GM12878 (cell line): ENCODE measurements around the gene MARCHF6. TPM values are rescaled to one million over a fixed set of nuclear protein-coding genes. Genes with fewer than 3 reads are reported as not detected.

Experiments
- ATAC-seq: fragments of 200-7000 bp; cut with Tn5 transposase; 3 replicates; pipeline ENCODE4 v1.9.1; 2020; ENCODE audit warnings: mild to moderate bottlenecking, moderate library complexity
- BruUV-seq: library from RNA; stranded (reverse); fragments of 400-500 nt; replicated peaks from 2 replicates; lab custom pipeline; 2021; lab: Mats Ljungman, UMichigan
- CTCF ChIA-PET: fragments of 300-600 bp; sonication (Branson Sonifier 250); formaldehyde crosslinking; extraction: SDS; loops from one replicate; lab custom pipeline; 2021; ENCODE audit warnings: inconsistent platforms; lab: Yijun Ruan, JAX
- POLR2A ChIA-PET: fragments of 350-600 bp; formaldehyde crosslinking; extraction: SDS; loops from one replicate; lab custom pipeline; 2021; ENCODE audit warnings: inconsistent platforms; lab: Charles Lee
- RAD21 ChIA-PET: fragments of 300-600 bp; sonication (Branson Sonifier 250); formaldehyde crosslinking; loops from one replicate; lab custom pipeline; 2023; ENCODE audit warnings: antibody characterized with exemption; ENCODE audit not compliant: unreplicated experiment; lab: Charles Lee
- SMC1A ChIA-PET: fragments of 300-600 bp; sonication (Branson Sonifier 250); formaldehyde crosslinking; loops from one replicate; lab custom pipeline; 2023; ENCODE audit not compliant: unreplicated experiment, uncharacterized antibody; lab: Charles Lee
- DNase-seq: peaks from one replicate; pipeline ENCODE4 v3.0.0-alpha.2; 2011; ENCODE audit warnings: low read depth, low spot score
- FAIRE-seq: peaks from 3 replicates; lab custom pipeline; 2011; peaks lifted over from hg19 to GRCh38; lab: Jason Lieb, UNC
- H2AFZ ChIP-seq: 2 replicates; pipeline ENCODE4 v1.6.0; 2011; ENCODE audit warnings: low read depth, low read length, control low read depth; ENCODE audit not compliant: control insufficient read depth
- H3K27ac ChIP-seq: 2 replicates; pipeline ENCODE4 v1.5.1; 2011; ENCODE audit warnings: control low read depth; ENCODE audit not compliant: control insufficient read depth, insufficient read depth
- H3K27me3 ChIP-seq, 2 experiments: replicated peaks in 1 of 2; 2 replicates each; pipeline versions ENCODE4 v1.6.0 to v1.6.1; 2011; ENCODE audit warnings: low read length in 1 of 2; ENCODE audit not compliant: control insufficient read depth in 2 of 2, insufficient read depth in 2 of 2
- H3K36me3 ChIP-seq, 2 experiments: 2 replicates each; pipeline ENCODE4 v1.5.1; 2011; ENCODE audit warnings: low read length in 1 of 2; ENCODE audit not compliant: control insufficient read depth in 2 of 2, insufficient read depth in 2 of 2
- H3K4me1 ChIP-seq: 2 replicates; pipeline ENCODE4 v1.6.1; 2011; ENCODE audit warnings: mild to moderate bottlenecking, low read length, moderate library complexity, mixed read lengths; ENCODE audit not compliant: control insufficient read depth, insufficient read depth
- H3K4me2 ChIP-seq: 2 replicates; pipeline ENCODE4 v1.6.0; 2011; ENCODE audit warnings: control low read depth; ENCODE audit not compliant: control insufficient read depth, insufficient read depth
- H3K4me3 ChIP-seq: fragments of 200-600 bp; sonication (generic); 2 replicates; pipeline ENCODE4 v1.5.1; 2016
- H3K79me2 ChIP-seq: 2 replicates; pipeline ENCODE4 v1.6.0; 2011; ENCODE audit warnings: low read length; ENCODE audit not compliant: control insufficient read depth, insufficient read depth
- H3K9ac ChIP-seq: 2 replicates; pipeline ENCODE4 v1.8.0; 2011; ENCODE audit warnings: low read length, control low read depth, mixed read lengths; ENCODE audit not compliant: control insufficient read depth, insufficient read depth
- H3K9me3 ChIP-seq: replicated peaks from 3 replicates; pipeline ENCODE4 v1.5.1; 2011; ENCODE audit warnings: mild to moderate bottlenecking, low read length; ENCODE audit not compliant: control insufficient read depth, insufficient read depth
- H4K20me1 ChIP-seq: 2 replicates; pipeline ENCODE4 v1.6.0; 2011; ENCODE audit not compliant: control insufficient read depth, insufficient read depth
- ASH2L ChIP-seq: fragments of 300-600, 200-600 bp; sonication (generic); IDR thresholded peaks from 2 replicates; pipeline ENCODE4 v1.6.1; 2017; ENCODE audit warnings: low read depth, mild to moderate bottlenecking, borderline replicate concordance
- FOXM1 ChIP-seq: IDR thresholded peaks from 2 replicates; pipeline ENCODE4 v1.6.1; 2012; ENCODE audit warnings: low read depth, mild to moderate bottlenecking, inconsistent platforms, low read length, moderate library complexity
- POLR2AphosphoS2 ChIP-seq: IDR thresholded peaks from 2 replicates; pipeline ENCODE4 v1.6.1; 2011; ENCODE audit warnings: low read depth, mild to moderate bottlenecking, low read length, improper control_type of control experiment, moderate library complexity
- RFX5 ChIP-seq: IDR thresholded peaks from 2 replicates; pipeline ENCODE4 v1.6.1; 2011; ENCODE audit warnings: low read depth, low read length, improper control_type of control experiment
- TARDBP ChIP-seq: IDR thresholded peaks from 2 replicates; pipeline ENCODE4 v1.6.1; 2016; ENCODE audit warnings: borderline replicate concordance
- TCF3 ChIP-seq: IDR thresholded peaks from 2 replicates; pipeline ENCODE4 v1.6.1; 2012; ENCODE audit warnings: low read depth, mild to moderate bottlenecking, low read length, borderline replicate concordance; ENCODE audit not compliant: insufficient read depth
- TCF7 ChIP-seq: IDR thresholded peaks from 2 replicates; pipeline ENCODE4 v1.6.1; 2014; ENCODE audit warnings: antibody characterized with exemption, borderline replicate concordance
- YBX1 ChIP-seq: fragments of 450-650 bp; IDR thresholded peaks from 2 replicates; pipeline ENCODE4 v1.6.1; 2016; ENCODE audit warnings: antibody characterized with exemption
- ZNF274 ChIP-seq: IDR thresholded peaks from one replicate; pipeline ENCODE4 v1.8.0; 2011; ENCODE audit not compliant: insufficient read length, insufficient read depth
- WGBS: methylation state at CpG from one replicate; pipeline ENCODE4 v1.1.6; 2016; ENCODE audit warnings: low lambda C conversion rate; ENCODE audit not compliant: insufficient replicate concordance, insufficient coverage; ENCODE audit errors: missing lambda C conversion rate; 5-methylcytosine and 5-hydroxymethylcytosine counted together
- in situ Hi-C: fragments of 300-500 bp; cut with MboI; formaldehyde crosslinking; loops from 9 replicates; pipeline ENCODE4 v1.14.3; 2018; ENCODE audit warnings: mixed read lengths
- intact Hi-C: fragments of 100-400 bp; cut with micrococcal nuclease; formaldehyde crosslinking; loops from one replicate; pipeline ENCODE4 v1.14.2; 2022; ENCODE audit not compliant: unreplicated experiment
- polyA plus RNA-seq, 11 experiments: library from polyadenylated mRNA; depleted of rRNA in 4 of 11; unstranded in 6 of 11; stranded (reverse) in 5 of 11; fragments of >200 nt; fragmentation: Nextera tagmentation in 4 of 11; fragmentation: Illumina TruSeq in 1 of 11; extraction: Ambion mirVana in 4 of 11; extraction: Trizol in 1 of 11; gene quantifications; 1 replicate in 1 of 11; 2 replicates in 10 of 11; pipeline versions ENCODE4 v1.2.1 to v1.2.3, GENCODE V29; 2011 to 2016; ENCODE audit warnings: inconsistent platforms in 2 of 11, missing spikeins in 2 of 11, low read depth in 1 of 11
- total RNA-seq, 4 experiments: library from RNA; depleted of rRNA in 3 of 4; stranded (reverse); fragments of >200 nt in 3 of 4; fragmentation: Illumina TruSeq in 1 of 4; extraction: Trizol in 1 of 4; gene quantifications; 2 replicates each; pipeline versions ENCODE4 v1.2.1 to v1.2.3, GENCODE V29; 2013 to 2021
- TF ChIP-seq, protein P1 (sequence below): fragments of 450-650 bp; formaldehyde crosslinking; IDR thresholded peaks from 2 replicates; pipeline ENCODE4 v1.4.0; 2022; ENCODE audit warnings: mild to moderate bottlenecking, moderate library complexity
- TF ChIP-seq, protein P2 (sequence below): IDR thresholded peaks from 2 replicates; pipeline ENCODE4 v1.6.1; 2012; ENCODE audit warnings: improper control_type of control experiment, low read depth, low read length; ENCODE audit not compliant: insufficient replicate concordance
- TF ChIP-seq, protein P3 (sequence below): IDR thresholded peaks from 2 replicates; pipeline ENCODE4 v1.6.1; 2011; ENCODE audit warnings: mild to moderate bottlenecking, low read depth, low read length, moderate library complexity; ENCODE audit not compliant: insufficient replicate concordance
- TF ChIP-seq, protein P4 (sequence below): fragments of 450-650 bp; IDR thresholded peaks from 2 replicates; pipeline ENCODE4 v1.6.1; 2017; ENCODE audit warnings: low read depth, mild to moderate bottlenecking, moderate library complexity

MARCHF6 gene
- total and polyA plus RNA-seq, 10 of the 15 experiments (the other 5 are each of a cell fraction or from before 2014, with no cell fraction given) = 39.1 to 172 (median 61.0) TPM

DNA sequence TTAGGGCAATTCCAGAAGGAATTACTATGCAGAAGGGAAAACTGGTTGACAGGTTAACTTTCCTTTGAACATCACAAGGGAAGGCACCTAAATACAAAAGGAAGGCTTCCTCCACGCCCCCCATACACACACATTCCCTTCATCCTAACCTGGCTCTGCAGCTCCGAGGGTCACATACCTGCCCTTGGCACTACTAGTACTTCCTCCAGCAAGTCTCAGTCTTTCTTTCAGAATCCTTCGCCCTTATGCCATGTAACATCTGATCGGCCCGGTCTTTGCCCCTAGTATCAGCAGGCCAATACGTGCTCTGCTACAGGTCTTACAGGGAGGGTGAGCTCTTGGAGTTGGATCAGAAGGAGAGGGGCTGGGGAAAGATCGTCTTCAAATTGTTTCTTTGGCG, 1.6 kb upstream of the MARCHF6 start:
- ATAC-seq (no peak), FAIRE-seq (no peak), DNase-seq (no peak)
- Histone ChIP-seq H3K9ac (no peak overlapping the region; the same call in 1 of the 2 replicates), H3K36me3 (no peaks in the 10 kb centered on the region), H3K27me3 (no peaks in the 10 kb centered on the region), H3K4me3 (no peak overlapping the region), H4K20me1 (no peaks in the 10 kb centered on the region), H3K4me2 (peak overlapping the region; percentile 19), H3K27ac (no peak overlapping the region), H3K79me2 (peaks cover 43% of the 10 kb centered on the region), H2AFZ (no peak overlapping the region), H3K4me1 (peaks cover 3% of the 10 kb centered on the region; the same call in 1 of the 2 replicates), H3K9me3 (no peaks in the 10 kb centered on the region)
- in situ Hi-C loops = no loop called here
- SMC1A ChIA-PET = no interaction called here
- CTCF ChIA-PET = interaction anchor here (1.3 kb wide), 1 partner anchor 12 kb away, joined by 4 read pairs; no protein-coding TSS in a partner anchor
- intact Hi-C loops = loop anchor here (10.0 kb wide), 2 partner anchors 223 to 413 kb away; partner anchors contain the start of gene DAP
- no TSS peak for BruUV-seq
- POLR2A ChIA-PET = no interaction called here
- RAD21 ChIA-PET = no interaction called here
- 94% methylated on average over 8 of the region's 8 CpGs for WGBS
- TF ChIP-seq FOXM1 (no peak), ASH2L (no peak), YBX1 (no peak), POLR2AphosphoS2 (no peak), TARDBP (no peak), ZNF274 (no peak), RFX5 (no peak), TCF3 (no peak), TCF7 (no peak)
- TF ChIP-seq, protein P1, sequence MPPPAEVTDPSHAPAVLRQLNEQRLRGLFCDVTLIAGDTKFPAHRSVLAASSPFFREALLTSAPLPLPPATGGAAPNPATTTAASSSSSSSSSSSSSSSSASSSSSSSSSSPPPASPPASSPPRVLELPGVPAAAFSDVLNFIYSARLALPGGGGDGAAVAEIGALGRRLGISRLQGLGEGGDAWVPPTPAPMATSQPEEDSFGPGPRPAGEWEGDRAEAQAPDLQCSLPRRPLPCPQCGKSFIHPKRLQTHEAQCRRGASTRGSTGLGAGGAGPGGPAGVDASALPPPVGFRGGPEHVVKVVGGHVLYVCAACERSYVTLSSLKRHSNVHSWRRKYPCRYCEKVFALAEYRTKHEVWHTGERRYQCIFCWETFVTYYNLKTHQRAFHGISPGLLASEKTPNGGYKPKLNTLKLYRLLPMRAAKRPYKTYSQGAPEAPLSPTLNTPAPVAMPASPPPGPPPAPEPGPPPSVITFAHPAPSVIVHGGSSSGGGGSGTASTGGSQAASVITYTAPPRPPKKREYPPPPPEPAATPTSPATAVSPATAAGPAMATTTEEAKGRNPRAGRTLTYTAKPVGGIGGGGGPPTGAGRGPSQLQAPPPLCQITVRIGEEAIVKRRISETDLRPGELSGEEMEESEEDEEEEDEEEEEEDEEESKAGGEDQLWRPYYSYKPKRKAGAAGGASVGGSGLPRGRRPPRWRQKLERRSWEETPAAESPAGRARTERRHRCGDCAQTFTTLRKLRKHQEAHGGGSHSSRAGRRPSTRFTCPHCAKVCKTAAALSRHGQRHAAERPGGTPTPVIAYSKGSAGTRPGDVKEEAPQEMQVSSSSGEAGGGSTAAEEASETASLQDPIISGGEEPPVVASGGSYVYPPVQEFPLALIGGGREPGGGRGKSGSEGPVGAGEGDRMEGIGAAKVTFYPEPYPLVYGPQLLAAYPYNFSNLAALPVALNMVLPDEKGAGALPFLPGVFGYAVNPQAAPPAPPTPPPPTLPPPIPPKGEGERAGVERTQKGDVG (CRISPR knock-in tag) = no peak
- TF ChIP-seq, protein P2, sequence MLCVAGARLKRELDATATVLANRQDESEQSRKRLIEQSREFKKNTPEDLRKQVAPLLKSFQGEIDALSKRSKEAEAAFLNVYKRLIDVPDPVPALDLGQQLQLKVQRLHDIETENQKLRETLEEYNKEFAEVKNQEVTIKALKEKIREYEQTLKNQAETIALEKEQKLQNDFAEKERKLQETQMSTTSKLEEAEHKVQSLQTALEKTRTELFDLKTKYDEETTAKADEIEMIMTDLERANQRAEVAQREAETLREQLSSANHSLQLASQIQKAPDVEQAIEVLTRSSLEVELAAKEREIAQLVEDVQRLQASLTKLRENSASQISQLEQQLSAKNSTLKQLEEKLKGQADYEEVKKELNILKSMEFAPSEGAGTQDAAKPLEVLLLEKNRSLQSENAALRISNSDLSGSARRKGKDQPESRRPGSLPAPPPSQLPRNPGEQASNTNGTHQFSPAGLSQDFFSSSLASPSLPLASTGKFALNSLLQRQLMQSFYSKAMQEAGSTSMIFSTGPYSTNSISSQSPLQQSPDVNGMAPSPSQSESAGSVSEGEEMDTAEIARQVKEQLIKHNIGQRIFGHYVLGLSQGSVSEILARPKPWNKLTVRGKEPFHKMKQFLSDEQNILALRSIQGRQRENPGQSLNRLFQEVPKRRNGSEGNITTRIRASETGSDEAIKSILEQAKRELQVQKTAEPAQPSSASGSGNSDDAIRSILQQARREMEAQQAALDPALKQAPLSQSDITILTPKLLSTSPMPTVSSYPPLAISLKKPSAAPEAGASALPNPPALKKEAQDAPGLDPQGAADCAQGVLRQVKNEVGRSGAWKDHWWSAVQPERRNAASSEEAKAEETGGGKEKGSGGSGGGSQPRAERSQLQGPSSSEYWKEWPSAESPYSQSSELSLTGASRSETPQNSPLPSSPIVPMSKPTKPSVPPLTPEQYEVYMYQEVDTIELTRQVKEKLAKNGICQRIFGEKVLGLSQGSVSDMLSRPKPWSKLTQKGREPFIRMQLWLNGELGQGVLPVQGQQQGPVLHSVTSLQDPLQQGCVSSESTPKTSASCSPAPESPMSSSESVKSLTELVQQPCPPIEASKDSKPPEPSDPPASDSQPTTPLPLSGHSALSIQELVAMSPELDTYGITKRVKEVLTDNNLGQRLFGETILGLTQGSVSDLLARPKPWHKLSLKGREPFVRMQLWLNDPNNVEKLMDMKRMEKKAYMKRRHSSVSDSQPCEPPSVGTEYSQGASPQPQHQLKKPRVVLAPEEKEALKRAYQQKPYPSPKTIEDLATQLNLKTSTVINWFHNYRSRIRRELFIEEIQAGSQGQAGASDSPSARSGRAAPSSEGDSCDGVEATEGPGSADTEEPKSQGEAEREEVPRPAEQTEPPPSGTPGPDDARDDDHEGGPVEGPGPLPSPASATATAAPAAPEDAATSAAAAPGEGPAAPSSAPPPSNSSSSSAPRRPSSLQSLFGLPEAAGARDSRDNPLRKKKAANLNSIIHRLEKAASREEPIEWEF = no peak
- TF ChIP-seq, protein P3, sequence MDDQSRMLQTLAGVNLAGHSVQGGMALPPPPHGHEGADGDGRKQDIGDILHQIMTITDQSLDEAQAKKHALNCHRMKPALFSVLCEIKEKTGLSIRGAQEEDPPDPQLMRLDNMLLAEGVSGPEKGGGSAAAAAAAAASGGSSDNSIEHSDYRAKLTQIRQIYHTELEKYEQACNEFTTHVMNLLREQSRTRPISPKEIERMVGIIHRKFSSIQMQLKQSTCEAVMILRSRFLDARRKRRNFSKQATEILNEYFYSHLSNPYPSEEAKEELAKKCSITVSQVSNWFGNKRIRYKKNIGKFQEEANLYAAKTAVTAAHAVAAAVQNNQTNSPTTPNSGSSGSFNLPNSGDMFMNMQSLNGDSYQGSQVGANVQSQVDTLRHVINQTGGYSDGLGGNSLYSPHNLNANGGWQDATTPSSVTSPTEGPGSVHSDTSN = no peak
- TF ChIP-seq, protein P4, sequence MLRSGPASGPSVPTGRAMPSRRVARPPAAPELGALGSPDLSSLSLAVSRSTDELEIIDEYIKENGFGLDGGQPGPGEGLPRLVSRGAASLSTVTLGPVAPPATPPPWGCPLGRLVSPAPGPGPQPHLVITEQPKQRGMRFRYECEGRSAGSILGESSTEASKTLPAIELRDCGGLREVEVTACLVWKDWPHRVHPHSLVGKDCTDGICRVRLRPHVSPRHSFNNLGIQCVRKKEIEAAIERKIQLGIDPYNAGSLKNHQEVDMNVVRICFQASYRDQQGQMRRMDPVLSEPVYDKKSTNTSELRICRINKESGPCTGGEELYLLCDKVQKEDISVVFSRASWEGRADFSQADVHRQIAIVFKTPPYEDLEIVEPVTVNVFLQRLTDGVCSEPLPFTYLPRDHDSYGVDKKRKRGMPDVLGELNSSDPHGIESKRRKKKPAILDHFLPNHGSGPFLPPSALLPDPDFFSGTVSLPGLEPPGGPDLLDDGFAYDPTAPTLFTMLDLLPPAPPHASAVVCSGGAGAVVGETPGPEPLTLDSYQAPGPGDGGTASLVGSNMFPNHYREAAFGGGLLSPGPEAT = no peak
